ENCODE data around the gene GRAMD4. TPM values are rescaled to one million over a fixed set of nuclear protein-coding genes. Genes with fewer than 3 reads are reported as not detected.
"Not testable (repeated sequence)": the region's sequence is repeated elsewhere in the genome, so short reads cannot be mapped to it uniquely, and the experiment has no call there.

GRAMD4 gene
- total and polyA plus RNA-seq, 10 donors, result 16.0 to 46.1 (median 28.6) TPM

- Histone ChIP-seq H3K4me3 (no peak overlapping the region), H3K36me3 (peaks cover 0 to 56% (median 0%) of the 10 kb centered on the region in 6 donors), H3K27ac (no peak overlapping the region), H3K27me3 (replicated peaks in 1 of 7) (no peaks in the 10 kb centered on the region), H3K9me3 (no peaks in the 10 kb centered on the region), H3K4me1 (peaks cover 0 to 11% (median 0%) of the 10 kb centered on the region in 6 donors)
- 67 to 80% (median 77%) methylated on average over 18 of the region's 18 CpGs for WGBS, 5 donors
- intact Hi-C loops (cut with DNase I; ENCODE audit: low total_unique reads), result no loop called here
- no peak for TF ChIP-seq POLR2A (IDR thresholded peaks at IDR 0.05)
- no peak for TF ChIP-seq POLR2AphosphoS5 (IDR thresholded peaks at IDR 0.05)
- TF ChIP-seq CTCF (IDR thresholded peaks at IDR 0.05 in 8 of 11, conservative IDR thresholded peaks at IDR 0.05 in 3 of 11), result no peak
- DNase-seq, result no peak
These were observed 18.6 kb downstream of the GRAMD4 start for GRCh38 chr22:46638601-46639431.

GRCh38 chr22:46639843-46640242 lies 19.7 kb downstream of the GRAMD4 start:
- Histone ChIP-seq H3K36me3 (peaks cover 0 to 49% (median 0%) of the 10 kb centered on the region in 6 donors), H3K27ac (no peak overlapping the region), H3K4me1 (peaks cover 0 to under 1% (median 0%) of the 10 kb centered on the region in 6 donors), H3K4me3 (no peak overlapping the region), H3K9me3 (no peaks in the 10 kb centered on the region), H3K27me3 (replicated peaks in 1 of 7) (no peaks in the 10 kb centered on the region)
- WGBS, 5 donors, result 95 to 96% (median 96%) methylated on average over 7 to 11 of the region's 11 CpGs
- no peak for DNase-seq
- TF ChIP-seq POLR2A (IDR thresholded peaks at IDR 0.05) (no peak), POLR2AphosphoS5 (IDR thresholded peaks at IDR 0.05) (no peak), CTCF (IDR thresholded peaks at IDR 0.05 in 8 of 11, conservative IDR thresholded peaks at IDR 0.05 in 3 of 11) (no peak)
- intact Hi-C loops (cut with DNase I; ENCODE audit: low total_unique reads), result no loop called here

- intact Hi-C loops (cut with DNase I; ENCODE audit: low total_unique reads), result no loop called here
- no peak overlapping the region for H3K4me3 ChIP-seq
- no peak overlapping the region for H3K27ac ChIP-seq
- H3K4me1 ChIP-seq, result no peaks in the 10 kb centered on the region
- TF ChIP-seq POLR2AphosphoS5 (IDR thresholded peaks at IDR 0.05) (no peak), CTCF (IDR thresholded peaks at IDR 0.05 in 8 of 11, conservative IDR thresholded peaks at IDR 0.05 in 3 of 11) (no peak), POLR2A (IDR thresholded peaks at IDR 0.05) (no peak)
- no peaks in the 10 kb centered on the region for H3K27me3 ChIP-seq (replicated peaks in 1 of 7)
- 81 to 91% (median 85%) methylated on average over 23 to 24 of the region's 24 CpGs for WGBS, 5 donors
- H3K36me3 ChIP-seq, result peaks cover 0 to 49% (median 0%) of the 10 kb centered on the region in 6 donors
- no peaks in the 10 kb centered on the region for H3K9me3 ChIP-seq
- DNase-seq, result no peak
These were observed 20.3 kb downstream of the GRAMD4 start for GRCh38 chr22:46640293-46641055.

GRCh38 chr22:46641811-46642266 lies 21.7 kb downstream of the GRAMD4 start:
- no peaks in the 10 kb centered on the region for H3K9me3 ChIP-seq
- 83 to 93% (median 88%) methylated on average over 7 of the region's 7 CpGs for WGBS, 5 donors
- H3K27ac ChIP-seq, result no peak overlapping the region
- intact Hi-C loops (cut with DNase I; ENCODE audit: low total_unique reads), result no loop called here
- no peaks in the 10 kb centered on the region for H3K4me1 ChIP-seq
- TF ChIP-seq CTCF (IDR thresholded peaks at IDR 0.05 in 8 of 11, conservative IDR thresholded peaks at IDR 0.05 in 3 of 11), result no peak
- no peak for TF ChIP-seq POLR2A (IDR thresholded peaks at IDR 0.05)
- TF ChIP-seq POLR2AphosphoS5 (IDR thresholded peaks at IDR 0.05), result no peak
- no peaks in the 10 kb centered on the region for H3K27me3 ChIP-seq (replicated peaks in 1 of 7)
- DNase-seq, result no peak
- H3K36me3 ChIP-seq, result peaks cover 0 to 48% (median 0%) of the 10 kb centered on the region in 6 donors
- no peak overlapping the region for H3K4me3 ChIP-seq

GRCh38 chr22:46642840-46643480 lies 22.8 kb downstream of the GRAMD4 start:
- H3K27me3 ChIP-seq (replicated peaks in 1 of 7); DNase-seq; H3K27ac ChIP-seq; intact Hi-C loops (cut with DNase I; ENCODE audit: low total_unique reads); H3K4me1 ChIP-seq; H3K9me3 ChIP-seq; H3K4me3 ChIP-seq: not testable (repeated sequence)
- WGBS, 5 donors, result 88 to 89% (median 89%) methylated on average over 5 of the region's 5 CpGs
- H3K36me3 ChIP-seq, result peaks cover 0 to 47% (median 0%) of the 10 kb centered on the region in 6 donors
